GM10847 (cell line): ENCODE measurements around the gene CCP110.

Experiments
- POLR2A ChIP-seq: IDR thresholded peaks from 2 replicates; pipeline ENCODE4 v1.6.1; 2011; ENCODE audit not compliant: insufficient read length; ENCODE audit errors: extremely low read depth

Gene CCP110, protein sequence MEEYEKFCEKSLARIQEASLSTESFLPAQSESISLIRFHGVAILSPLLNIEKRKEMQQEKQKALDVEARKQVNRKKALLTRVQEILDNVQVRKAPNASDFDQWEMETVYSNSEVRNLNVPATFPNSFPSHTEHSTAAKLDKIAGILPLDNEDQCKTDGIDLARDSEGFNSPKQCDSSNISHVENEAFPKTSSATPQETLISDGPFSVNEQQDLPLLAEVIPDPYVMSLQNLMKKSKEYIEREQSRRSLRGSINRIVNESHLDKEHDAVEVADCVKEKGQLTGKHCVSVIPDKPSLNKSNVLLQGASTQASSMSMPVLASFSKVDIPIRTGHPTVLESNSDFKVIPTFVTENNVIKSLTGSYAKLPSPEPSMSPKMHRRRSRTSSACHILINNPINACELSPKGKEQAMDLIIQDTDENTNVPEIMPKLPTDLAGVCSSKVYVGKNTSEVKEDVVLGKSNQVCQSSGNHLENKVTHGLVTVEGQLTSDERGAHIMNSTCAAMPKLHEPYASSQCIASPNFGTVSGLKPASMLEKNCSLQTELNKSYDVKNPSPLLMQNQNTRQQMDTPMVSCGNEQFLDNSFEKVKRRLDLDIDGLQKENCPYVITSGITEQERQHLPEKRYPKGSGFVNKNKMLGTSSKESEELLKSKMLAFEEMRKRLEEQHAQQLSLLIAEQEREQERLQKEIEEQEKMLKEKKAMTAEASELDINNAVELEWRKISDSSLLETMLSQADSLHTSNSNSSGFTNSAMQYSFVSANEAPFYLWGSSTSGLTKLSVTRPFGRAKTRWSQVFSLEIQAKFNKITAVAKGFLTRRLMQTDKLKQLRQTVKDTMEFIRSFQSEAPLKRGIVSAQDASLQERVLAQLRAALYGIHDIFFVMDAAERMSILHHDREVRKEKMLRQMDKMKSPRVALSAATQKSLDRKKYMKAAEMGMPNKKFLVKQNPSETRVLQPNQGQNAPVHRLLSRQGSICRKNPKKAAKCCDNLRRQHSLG

DNA sequence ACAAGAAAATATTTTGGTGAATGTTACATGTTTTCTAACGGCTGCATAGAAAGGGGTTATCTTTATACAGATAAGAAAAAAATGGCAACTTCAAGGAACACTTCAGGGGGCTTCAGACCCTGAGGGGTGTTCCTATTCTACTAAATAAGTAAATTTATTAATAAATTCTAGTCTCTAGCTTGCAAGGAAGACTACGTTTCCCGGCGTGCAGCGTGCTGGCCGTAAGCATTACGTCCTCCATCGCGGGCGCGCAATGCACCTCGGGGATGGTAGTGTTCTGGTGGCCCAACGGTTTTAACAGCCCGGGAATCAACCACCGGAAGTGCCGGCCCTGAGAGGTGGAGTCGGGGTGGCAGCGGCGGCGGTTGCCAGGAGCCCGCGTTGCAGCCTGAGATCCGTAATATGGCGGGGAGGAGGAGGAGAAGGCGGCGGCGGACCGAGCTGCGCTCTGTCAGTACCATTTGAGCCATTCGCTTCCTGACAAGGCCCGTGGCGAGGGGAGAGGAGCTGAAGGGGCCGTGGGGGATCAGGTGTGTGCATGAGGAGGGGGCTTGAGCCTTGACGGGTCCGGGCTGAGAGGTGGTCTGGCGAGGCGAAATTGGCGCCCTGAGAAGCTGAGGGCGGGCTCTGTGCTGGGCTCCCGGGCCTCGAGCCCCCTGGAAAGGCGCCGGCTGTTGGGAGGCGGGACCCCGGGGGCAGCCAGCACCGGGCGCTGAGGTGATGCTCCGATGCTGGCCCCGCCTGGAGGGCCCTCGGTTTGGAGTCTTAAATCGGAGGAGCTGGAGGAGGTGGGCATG is at the start of gene CCP110:
Gene CCP110, plus strand, starts transcription at position 384 of the 797 bp plus-strand sequence. CDS start 3,940 bp downstream, outside the sequence.
- peak; percentile 33 for TF ChIP-seq POLR2A

- no peak for TF ChIP-seq POLR2A
These were observed 49.1 kb upstream of the CCP110 start for GRCh38 chr16:19474617-19475016.

GRCh38 chr16:19478505-19478904 is 45.2 kb upstream of the CCP110 start:
- TF ChIP-seq POLR2A: no peak

- no peak for TF ChIP-seq POLR2A
These were observed 44.4 kb upstream of the CCP110 start for GRCh38 chr16:19479302-19479721.

DNA sequence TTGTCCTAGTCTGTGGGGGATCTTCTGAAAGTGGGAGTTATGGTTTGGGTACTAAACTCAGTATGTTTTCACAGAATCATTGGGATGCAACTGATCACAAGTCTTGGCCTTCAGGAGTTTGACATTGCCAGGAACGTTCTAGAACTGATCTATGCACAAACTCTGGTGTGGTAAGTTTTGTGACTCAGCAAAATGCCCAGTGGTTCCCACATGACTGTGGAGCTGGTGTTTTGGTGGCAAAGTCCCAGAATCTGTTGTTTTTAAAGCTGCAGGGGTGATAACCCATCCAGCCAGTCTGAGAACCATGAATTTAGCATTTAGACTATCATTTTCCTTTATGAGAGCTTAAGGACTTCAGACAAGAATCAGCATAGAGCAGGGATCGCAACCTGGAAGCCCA is 42.4 kb upstream of the CCP110 start:
- TF ChIP-seq POLR2A: no peak

- no peak for TF ChIP-seq POLR2A
These were observed 42.0 kb upstream of the CCP110 start for GRCh38 chr16:19481769-19482168.

- no peak for TF ChIP-seq POLR2A
These were observed 41.5 kb upstream of the CCP110 start for GRCh38 chr16:19482291-19482690.

DNA sequence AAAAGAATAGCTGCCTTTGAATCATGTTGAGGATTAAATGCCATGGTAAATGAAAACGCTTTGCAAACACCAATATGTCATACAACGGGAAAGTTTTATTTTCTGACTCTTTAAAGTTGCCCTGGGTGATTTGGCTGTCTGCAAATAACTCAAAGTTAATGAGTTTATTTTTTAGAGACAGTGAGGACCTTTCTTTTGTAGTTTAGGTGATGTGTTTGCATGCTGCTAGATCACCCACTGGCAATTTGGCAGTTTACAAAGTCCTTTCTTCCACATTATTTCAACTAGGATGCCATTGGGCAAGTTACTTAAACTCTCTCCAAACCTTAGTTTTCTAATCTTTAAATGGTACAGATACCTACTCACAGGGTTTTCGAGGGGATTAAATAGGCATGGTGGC is 39.6 kb upstream of the CCP110 start:
- TF ChIP-seq POLR2A: no peak

GRCh38 chr16:19485611-19486010 is 38.1 kb upstream of the CCP110 start:
- no peak for TF ChIP-seq POLR2A

- TF ChIP-seq POLR2A: no peak
These were observed 37.7 kb upstream of the CCP110 start for GRCh38 chr16:19486051-19486450.

DNA sequence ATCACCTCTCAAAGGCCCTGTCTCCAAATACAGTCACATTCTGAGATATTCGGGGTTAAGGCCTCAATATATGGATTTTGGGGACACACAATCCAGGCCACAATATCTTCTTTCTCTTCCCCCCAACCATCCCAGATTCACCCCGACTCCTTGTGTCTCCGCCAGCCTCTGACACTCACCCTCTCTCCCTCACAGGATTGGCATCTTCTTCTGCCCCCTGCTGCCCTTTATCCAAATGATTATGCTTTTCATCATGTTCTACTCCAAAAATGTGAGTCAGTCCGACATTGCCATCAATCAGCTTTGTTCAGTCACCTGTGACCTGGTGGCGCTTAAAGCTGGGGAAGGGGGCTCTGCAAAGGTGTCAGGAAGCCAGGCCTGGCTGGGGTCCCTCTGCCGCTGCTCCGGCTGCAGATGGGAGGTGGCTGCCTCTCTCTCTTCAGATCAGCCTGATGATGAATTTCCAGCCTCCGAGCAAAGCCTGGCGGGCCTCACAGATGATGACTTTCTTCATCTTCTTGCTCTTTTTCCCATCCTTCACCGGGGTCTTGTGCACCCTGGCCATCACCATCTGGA is 36.9 kb upstream of the CCP110 start:
- no peak for TF ChIP-seq POLR2A

- TF ChIP-seq POLR2A: no peak
These were observed 35.5 kb upstream of the CCP110 start for GRCh38 chr16:19488213-19488640.

- no peak for TF ChIP-seq POLR2A
These were observed 33.1 kb upstream of the CCP110 start for GRCh38 chr16:19490619-19491018.

- no peak for TF ChIP-seq POLR2A
These were observed 26.6 kb upstream of the CCP110 start for GRCh38 chr16:19497176-19497575.

- no peak for TF ChIP-seq POLR2A
These were observed 24.7 kb upstream of the CCP110 start for GRCh38 chr16:19499006-19499405.
